DOHH2 (cell line): ENCODE measurements around the gene METTL23.

Source experiments
- CTCF ChIP-seq: fragments of 200-600 bp; sonication (generic); IDR thresholded peaks from one replicate; pipeline ENCODE4 v1.5.1; 2014; ENCODE audit warnings: antibody characterized with exemption, mild to moderate bottlenecking, low read depth, low read length; ENCODE audit not compliant: poor library complexity, severe bottlenecking
- EZH2phosphoT487 ChIP-seq: fragments of 200-600 bp; sonication (generic); IDR thresholded peaks from 2 replicates; pipeline ENCODE4 v1.6.1; 2017; ENCODE audit warnings: borderline replicate concordance, mild to moderate bottlenecking, antibody characterized with exemption, low read length, moderate library complexity, mixed read lengths

GRCh38 chr17:76735006-76735405, 8.4 kb downstream of the METTL23 start:
- TF ChIP-seq CTCF (no peak), EZH2phosphoT487 (no peak)
